HepG2 (cell line): ENCODE data around the gene CCS. TPM values are rescaled to one million over a fixed set of nuclear protein-coding genes. Genes with fewer than 3 reads are reported as not detected.
A peak's percentile ranks its signal among the peaks of the same experiment; 100 is the strongest.

ENCODE experiments used
- CEBPZ ChIP-seq: IDR thresholded peaks from 2 replicates; pipeline ENCODE4 v1.6.1; 2012; ENCODE audit warnings: low read length, improper control_type of control experiment
- FOXJ3 ChIP-seq: sonication (generic); formaldehyde crosslinking; IDR thresholded peaks from 2 replicates; pipeline ENCODE4 v1.4.0; 2020; ENCODE audit warnings: missing genetic modification reagents, mild to moderate bottlenecking, borderline replicate concordance
- HCFC1 ChIP-seq: fragments of 150-350 bp; IDR thresholded peaks from 2 replicates; pipeline ENCODE4 v1.6.1; 2014; ENCODE audit warnings: low read depth, low read length
- HDAC2 ChIP-seq: sonication (generic); formaldehyde crosslinking; IDR thresholded peaks from 2 replicates; pipeline ENCODE4 v1.4.0; 2020; ENCODE audit warnings: missing genetic modification reagents
- MEIS1 ChIP-seq: sonication (generic); formaldehyde crosslinking; IDR thresholded peaks from 2 replicates; pipeline ENCODE4 v1.9.0; 2021; ENCODE audit warnings: mild to moderate bottlenecking, missing genetic modification reagents, moderate library complexity, borderline replicate concordance
- MXD3 ChIP-seq: IDR thresholded peaks from 2 replicates; pipeline ENCODE4 v1.6.1; 2016; ENCODE audit warnings: mild to moderate bottlenecking, missing biosample characterization, missing genetic modification reagents
- MYPOP ChIP-seq: sonication (generic); formaldehyde crosslinking; IDR thresholded peaks from 2 replicates; pipeline ENCODE4 v1.8.1; 2023; ENCODE audit warnings: mild to moderate bottlenecking, moderate library complexity, missing genetic modification reagents
- NCOR1 ChIP-seq: fragments of 200-600 bp; sonication (generic); IDR thresholded peaks from 2 replicates; pipeline ENCODE4 v1.7.0; 2017; ENCODE audit warnings: antibody characterized with exemption, low read length, borderline replicate concordance
- POLR2G ChIP-seq: fragments of 200-400 bp; formaldehyde crosslinking; IDR thresholded peaks from 2 replicates; pipeline ENCODE4 v1.6.1; 2018; ENCODE audit warnings: mild to moderate bottlenecking, low read depth, low read length, moderate library complexity
- PRDM15 ChIP-seq: sonication (generic); formaldehyde crosslinking; IDR thresholded peaks from 2 replicates; pipeline ENCODE4 v1.4.0; 2020; ENCODE audit warnings: missing genetic modification reagents
- RARG ChIP-seq: sonication (generic); formaldehyde crosslinking; IDR thresholded peaks from 2 replicates; pipeline ENCODE4 v1.4.0; 2020; ENCODE audit warnings: low read depth, mild to moderate bottlenecking, missing genetic modification reagents
- RFXANK ChIP-seq: IDR thresholded peaks from 2 replicates; pipeline ENCODE4 v1.6.1; 2016
- SKI ChIP-seq: fragments of 450-650 bp; IDR thresholded peaks from one replicate; pipeline ENCODE4 v1.6.1; 2018; ENCODE audit warnings: mild to moderate bottlenecking; ENCODE audit not compliant: partially characterized antibody
- TP53 ChIP-seq: sonication (generic); formaldehyde crosslinking; conservative IDR thresholded peaks from 2 replicates; pipeline ENCODE4 v1.4.0; 2020; ENCODE audit warnings: missing genetic modification reagents
- ZBTB20 ChIP-seq: sonication (generic); formaldehyde crosslinking; IDR thresholded peaks from 2 replicates; pipeline ENCODE4 v1.8.1; 2023; ENCODE audit warnings: missing genetic modification reagents, low read depth, mild to moderate bottlenecking, borderline replicate concordance
- ZMYM2 ChIP-seq: sonication (generic); formaldehyde crosslinking; IDR thresholded peaks from 2 replicates; pipeline ENCODE4 v1.8.0; 2022; ENCODE audit warnings: mild to moderate bottlenecking, missing genetic modification reagents
- ZNF207 ChIP-seq: fragments of 450-650 bp; IDR thresholded peaks from 2 replicates; pipeline ENCODE4 v1.6.1; 2016; ENCODE audit warnings: antibody characterized with exemption, borderline replicate concordance
- ZNF225 ChIP-seq: sonication (generic); formaldehyde crosslinking; IDR thresholded peaks from 2 replicates; pipeline ENCODE4 v1.4.0; 2020; ENCODE audit warnings: mild to moderate bottlenecking, missing genetic modification reagents
- ZNF441 ChIP-seq: sonication (generic); formaldehyde crosslinking; IDR thresholded peaks from 2 replicates; pipeline ENCODE4 v1.7.0; 2021; ENCODE audit warnings: missing genetic modification reagents, borderline replicate concordance
- ZNF484 ChIP-seq: sonication (generic); formaldehyde crosslinking; IDR thresholded peaks from 2 replicates; pipeline ENCODE4 v1.5.1; 2020; ENCODE audit warnings: mild to moderate bottlenecking, low read depth, missing genetic modification reagents, borderline replicate concordance
- ZNF558 ChIP-seq: sonication (generic); formaldehyde crosslinking; IDR thresholded peaks from 2 replicates; pipeline ENCODE4 v1.9.0; 2022; ENCODE audit warnings: mild to moderate bottlenecking, missing genetic modification reagents, borderline replicate concordance
- ZNF746 ChIP-seq: sonication (generic); formaldehyde crosslinking; IDR thresholded peaks from 2 replicates; pipeline ENCODE4 v1.8.0; 2022; ENCODE audit warnings: mild to moderate bottlenecking, missing genetic modification reagents
- polyA plus RNA-seq, 8 experiments: library from polyadenylated mRNA; depleted of rRNA in 3 of 8; stranded (reverse) in 7 of 8; unstranded in 1 of 8; fragments of >200 nt; fragmentation: Illumina TruSeq in 4 of 8; extraction: Trizol in 4 of 8; gene quantifications; 2 replicates each; pipeline versions ENCODE4 v1.2.1 to v1.2.3, GENCODE V29; 2011 to 2016; ENCODE audit warnings: low read depth in 4 of 8, missing spikeins in 1 of 8, mixed read lengths in 1 of 8; ENCODE audit not compliant: insufficient read depth in 1 of 8
- total RNA-seq, 5 experiments: library from RNA; depleted of rRNA; stranded (reverse); fragments of >200 nt; fragmentation: Illumina TruSeq; extraction: Trizol; gene quantifications; 2 replicates each; pipeline ENCODE4 v1.2.3, GENCODE V29; 2016; ENCODE audit warnings: low read depth in 1 of 5

The CCS gene
- total and polyA plus RNA-seq, 2 of the 13 experiments (the other 11 are each of a cell fraction or from before 2014, with no cell fraction given), result 25.4 to 44.6 TPM

GRCh38 chr11:66607126-66607834 lies 14.3 kb downstream of the CCS start (continued):
- TF ChIP-seq TP53 (CRISPR knock-in tag) (no peak), PRDM15 (no peak), FOXJ3 (CRISPR knock-in tag) (no peak), ZNF746 (CRISPR knock-in tag) (no peak), POLR2G (no peak), ZNF558 (CRISPR knock-in tag) (0 out of 2 replicates have a peak, but pooled peaks have one; percentile 41), ZNF207 (no peak), NCOR1 (peak; percentile 64; the same call in 1 of the 2 replicates), ZNF441 (CRISPR knock-in tag) (no peak), SKI (no peak), MEIS1 (CRISPR knock-in tag) (no peak), ZMYM2 (CRISPR knock-in tag) (0 out of 2 replicates have a peak, but pooled peaks have one; percentile 66), MYPOP (CRISPR knock-in tag) (peak; percentile 46; the same call in 1 of the 2 replicates), ZNF225 (CRISPR knock-in tag) (no peak), RARG (CRISPR knock-in tag) (no peak), HCFC1 (no peak), CEBPZ (no peak), ZNF484 (no peak), ZBTB20 (CRISPR knock-in tag) (no peak), MXD3 (CRISPR knock-in tag) (no peak), HDAC2 (CRISPR knock-in tag) (peak; percentile 34; the same call in 1 of the 2 replicates), RFXANK (CRISPR knock-in tag) (no peak)
